CD8-positive, alpha-beta memory T cell (primary cell): Measurements from ENCODE around the gene FHIP1B. TPM values are rescaled to one million over a fixed set of nuclear protein-coding genes. Genes with fewer than 3 reads are reported as not detected.
A peak's percentile ranks its signal among the peaks of the same experiment; 100 is the strongest.
"Not testable (repeated sequence)": the region's sequence is repeated elsewhere in the genome, so short reads cannot be mapped to it uniquely, and the experiment has no call there.

Experiments used
- CTCF ChIA-PET: fragments of 350-600 bp; sonication (Branson Sonifier 250); formaldehyde crosslinking; loops from one replicate; lab custom pipeline; 2021; ENCODE audit warnings: antibody characterized with exemption; lab: Charles Lee
- POLR2A ChIA-PET: fragments of 350-600 bp; sonication (Branson Sonifier 250); formaldehyde crosslinking; loops from one replicate; lab custom pipeline; 2021; ENCODE audit warnings: antibody characterized with exemption; lab: Charles Lee
- DNase-seq, 5 donors: peaks; one replicate each; pipeline versions ENCODE4 v3.0.0 to v3.0.0-alpha.2; 2020 to 2022; ENCODE audit warnings: mixed read lengths in 1 of 5
- H3K27ac ChIP-seq: one replicate; pipeline ENCODE4 v1.7.0; 2013; ENCODE audit warnings: low read depth, mild to moderate bottlenecking, low read length, moderate library complexity
- H3K27me3 ChIP-seq: 2 replicates; pipeline ENCODE4 v1.7.0; 2013; ENCODE audit warnings: low read length, mild to moderate bottlenecking; ENCODE audit not compliant: insufficient read depth, poor library complexity, severe bottlenecking
- H3K36me3 ChIP-seq: 2 replicates; pipeline ENCODE4 v1.7.0; 2013; ENCODE audit warnings: mild to moderate bottlenecking, low read length, moderate library complexity; ENCODE audit not compliant: insufficient read depth
- H3K4me1 ChIP-seq: 2 replicates; pipeline ENCODE4 v1.7.0; 2013; ENCODE audit warnings: mild to moderate bottlenecking, low read length, moderate library complexity; ENCODE audit not compliant: insufficient read depth
- H3K4me3 ChIP-seq: 2 replicates; pipeline ENCODE4 v1.7.0; 2013; ENCODE audit warnings: mild to moderate bottlenecking, low read length
- H3K9me3 ChIP-seq: 2 replicates; pipeline ENCODE4 v1.7.0; 2013; ENCODE audit warnings: mild to moderate bottlenecking, low read length
- H3K27ac Mint-ChIP-seq, 8 donors: one replicate each; pipeline ENCODE4 v1.8.0; 2020 to 2021; ENCODE audit warnings: mixed read lengths in 8 of 8, mild to moderate bottlenecking in 6 of 8, inconsistent platforms in 3 of 8, moderate library complexity in 3 of 8
- H3K27me3 Mint-ChIP-seq, 2 donors: one replicate each; pipeline ENCODE4 v1.8.0; 2020 to 2021; ENCODE audit warnings: mixed read lengths in 2 of 2, mild to moderate bottlenecking in 1 of 2, moderate library complexity in 1 of 2
- H3K36me3 Mint-ChIP-seq, 3 donors: one replicate each; pipeline ENCODE4 v1.8.0; 2020 to 2021; ENCODE audit warnings: mixed read lengths in 3 of 3, inconsistent platforms in 1 of 3, mild to moderate bottlenecking in 1 of 3
- H3K4me1 Mint-ChIP-seq, 3 donors: one replicate each; pipeline ENCODE4 v1.8.0; 2020 to 2021; ENCODE audit warnings: mixed read lengths in 3 of 3, inconsistent platforms in 1 of 3, mild to moderate bottlenecking in 1 of 3
- H3K4me3 Mint-ChIP-seq, 7 donors: one replicate each; pipeline ENCODE4 v1.8.0; 2020 to 2021; ENCODE audit warnings: mixed read lengths in 7 of 7, mild to moderate bottlenecking in 6 of 7, moderate library complexity in 4 of 7, inconsistent platforms in 2 of 7
- H3K9me3 Mint-ChIP-seq, 5 donors: one replicate each; pipeline ENCODE4 v1.8.0; 2020 to 2022; ENCODE audit warnings: mixed read lengths in 5 of 5, mild to moderate bottlenecking in 3 of 5, moderate library complexity in 2 of 5, inconsistent platforms in 1 of 5
- polyA plus RNA-seq: library from polyadenylated mRNA; unstranded; fragments of 300-500 nt; fragmentation: Illumina TruSeq; gene quantifications from one replicate; pipeline ENCODE4 v1.2.3, GENCODE V29; 2021
- total RNA-seq, 2 experiments: library from RNA; stranded (reverse); gene quantifications; one replicate each; pipeline ENCODE4 v1.2.3, GENCODE V29; 2021

The FHIP1B gene
- total and polyA plus RNA-seq, 3 experiments from 2014 or later = 16.4 to 20.6 (median 20.2) TPM

DNA sequence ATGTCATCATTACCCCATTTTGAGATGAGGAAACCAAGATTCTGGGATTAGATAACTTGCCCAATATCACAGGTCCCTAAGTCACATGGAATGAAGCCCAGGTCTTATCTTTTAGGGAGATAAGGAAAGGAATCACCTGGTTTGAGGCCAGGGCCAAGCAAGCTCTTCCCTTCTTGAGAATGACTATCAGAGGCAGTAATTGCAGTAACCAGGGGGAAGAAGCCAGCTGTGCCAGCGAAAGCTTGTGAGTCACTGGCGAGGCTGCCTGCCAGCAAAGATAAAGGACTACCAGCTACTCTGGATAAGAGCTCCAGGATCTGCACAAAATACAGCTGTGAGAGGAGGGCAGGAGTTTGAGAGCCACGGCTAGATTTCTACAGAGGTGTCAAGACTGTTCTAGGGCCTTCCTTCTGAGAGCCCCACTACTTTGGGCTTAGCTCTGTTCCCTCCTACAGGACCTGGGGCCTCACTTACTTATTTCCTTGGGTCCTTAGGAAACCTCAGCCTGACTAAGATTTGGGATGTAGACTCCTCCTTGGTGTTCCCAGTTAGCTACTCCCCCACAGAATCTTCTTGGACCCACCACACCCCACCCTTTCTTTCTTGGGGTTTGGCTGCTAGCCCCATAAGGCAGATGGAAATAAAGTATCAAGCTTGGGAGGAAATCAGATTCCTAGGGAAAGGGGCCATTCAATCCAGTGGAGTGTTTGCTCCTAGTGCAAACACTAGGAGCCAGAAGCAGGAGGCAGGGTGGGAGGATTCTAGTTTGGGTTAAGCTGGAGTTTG, 15.5 kb upstream of the FHIP1B start:
- ChIA-PET CTCF (interaction anchor here (0.8 to 4.2 kb wide), 8 partner anchors 10 to 191 kb away, joined by 3 to 24 read pairs (median 6); partner anchors contain the start of genes CCKBR, FHIP1B and HPX), POLR2A (no interaction called here)
- Histone ChIP-seq H3K9me3 (no peaks in the 10 kb centered on the region), H3K27ac (no peak overlapping the region), H3K27me3 (peaks cover under 1% of the 10 kb centered on the region), H3K4me1 (no peaks in the 10 kb centered on the region), H3K4me3 (no peak overlapping the region), H3K36me3 (no peaks in the 10 kb centered on the region)
- peaks cover 4 to 13% of the 10 kb centered on the region in 2 donors for H3K27me3 Mint-ChIP-seq
- H3K4me1 Mint-ChIP-seq = no peaks in the 10 kb centered on the region
- H3K9me3 Mint-ChIP-seq = peaks cover 0 to 3% (median 0%) of the 10 kb centered on the region in 5 donors
- peaks cover 0 to 3% (median 1%) of the 10 kb centered on the region in 3 donors for H3K36me3 Mint-ChIP-seq
- no peak overlapping the region for H3K4me3 Mint-ChIP-seq
- H3K27ac Mint-ChIP-seq = no peak overlapping the region
- no peak for DNase-seq

DNA sequence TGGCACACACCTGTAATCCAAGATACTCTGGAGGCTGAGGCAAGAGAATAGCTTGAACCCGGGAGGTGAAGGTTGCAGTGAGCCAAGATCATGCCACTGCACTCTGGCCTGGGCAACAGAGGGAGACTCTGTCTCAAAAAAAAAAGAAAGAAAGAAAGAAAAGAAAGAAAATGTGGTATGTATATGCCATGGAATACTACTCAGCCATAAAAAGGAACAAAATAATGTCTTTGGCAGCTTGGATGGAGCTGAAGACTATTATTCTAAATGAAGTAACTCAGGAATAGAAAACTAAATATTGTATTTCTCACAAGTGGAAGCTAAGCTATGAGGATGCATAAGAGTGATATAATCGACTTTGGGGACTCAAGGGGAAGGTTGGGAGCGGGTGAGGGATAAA, 14.5 kb upstream of the FHIP1B start:
- not testable (repeated sequence) for H3K4me3 Mint-ChIP-seq

DNA sequence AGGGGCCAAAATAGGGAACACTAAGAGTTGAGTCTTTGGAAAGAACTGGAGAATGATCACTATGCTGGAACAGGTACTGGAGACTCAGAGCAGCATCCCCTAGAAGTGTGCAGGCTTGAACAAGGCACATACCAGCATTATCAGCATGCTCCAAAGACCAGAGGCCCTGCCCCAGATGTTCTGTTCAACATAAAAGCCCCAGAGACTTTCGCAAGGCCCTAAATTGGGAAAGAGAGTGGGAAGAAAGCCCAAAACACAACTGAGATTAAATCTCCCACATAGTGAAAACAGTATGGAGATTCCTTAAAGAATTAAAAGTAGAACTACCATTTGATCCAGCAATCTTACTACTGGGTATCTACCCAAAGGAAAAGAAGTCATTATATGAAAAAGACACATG, 13.8 kb upstream of the FHIP1B start:
- Histone ChIP-seq H3K4me3 (no peak overlapping the region), H3K9me3 (no peaks in the 10 kb centered on the region), H3K36me3 (no peaks in the 10 kb centered on the region), H3K4me1 (no peaks in the 10 kb centered on the region), H3K27me3 (peaks cover 4% of the 10 kb centered on the region), H3K27ac (no peak overlapping the region)
- peaks cover 16 to 19% of the 10 kb centered on the region in 2 donors for H3K27me3 Mint-ChIP-seq
- POLR2A ChIA-PET = no interaction called here
- peaks cover 0 to 3% (median 0%) of the 10 kb centered on the region in 5 donors for H3K9me3 Mint-ChIP-seq
- DNase-seq = no peak
- H3K4me3 Mint-ChIP-seq = no peak overlapping the region
- CTCF ChIA-PET = interaction anchor here (4.2 kb wide), 1 partner anchor 105 kb away, joined by 24 read pairs; no protein-coding TSS in a partner anchor
- no peaks in the 10 kb centered on the region for H3K4me1 Mint-ChIP-seq
- peaks cover 0 to 3% (median 1%) of the 10 kb centered on the region in 3 donors for H3K36me3 Mint-ChIP-seq
- no peak overlapping the region for H3K27ac Mint-ChIP-seq

More for the DNA sequence above, 14.5 kb upstream of the FHIP1B start:
- H3K4me1 ChIP-seq, DNase-seq, H3K27ac Mint-ChIP-seq, H3K27ac ChIP-seq, POLR2A ChIA-PET, H3K36me3 ChIP-seq, H3K9me3 Mint-ChIP-seq, H3K4me3 ChIP-seq, H3K36me3 Mint-ChIP-seq, H3K27me3 ChIP-seq, H3K9me3 ChIP-seq, H3K4me1 Mint-ChIP-seq: not testable (repeated sequence)
- CTCF ChIA-PET = interaction anchor here (4.2 kb wide), 1 partner anchor 104 kb away, joined by 24 read pairs; no protein-coding TSS in a partner anchor
- H3K27me3 Mint-ChIP-seq = peaks cover 10 to 17% of the 10 kb centered on the region in 2 donors

DNA sequence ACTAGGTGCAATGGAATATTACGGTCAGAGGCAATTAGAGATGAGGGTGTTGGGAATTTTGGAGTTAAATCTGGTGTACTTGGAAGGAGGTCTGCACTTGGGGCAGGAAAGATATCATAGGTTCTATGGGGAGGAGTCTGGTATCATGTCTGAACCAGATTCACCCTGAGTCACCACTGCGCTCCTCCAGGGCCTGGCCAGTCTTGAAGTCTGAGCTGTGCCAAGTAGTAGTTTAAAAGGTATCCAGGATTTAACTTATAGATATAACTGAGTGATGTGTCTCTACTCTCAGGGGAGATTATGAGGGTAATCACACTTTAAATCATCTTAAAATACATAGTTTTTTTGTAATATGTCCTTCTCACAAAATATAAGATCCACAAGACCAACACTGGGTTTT, 11.1 kb upstream of the FHIP1B start:
- Histone ChIP-seq H3K27ac (no peak overlapping the region), H3K9me3 (no peaks in the 10 kb centered on the region), H3K4me3 (no peak overlapping the region), H3K36me3 (no peaks in the 10 kb centered on the region), H3K4me1 (no peaks in the 10 kb centered on the region), H3K27me3 (peaks cover 4% of the 10 kb centered on the region)
- ChIA-PET POLR2A (no interaction called here), CTCF (no interaction called here)
- no peak for DNase-seq
- Mint-ChIP-seq H3K4me3 (no peak overlapping the region), H3K36me3 (peaks cover 0 to 3% (median 1%) of the 10 kb centered on the region in 3 donors), H3K27me3 (peaks cover 21 to 31% of the 10 kb centered on the region in 2 donors), H3K27ac (no peak overlapping the region), H3K9me3 (peaks cover 0 to 3% (median 0%) of the 10 kb centered on the region in 5 donors), H3K4me1 (no peaks in the 10 kb centered on the region)

DNA sequence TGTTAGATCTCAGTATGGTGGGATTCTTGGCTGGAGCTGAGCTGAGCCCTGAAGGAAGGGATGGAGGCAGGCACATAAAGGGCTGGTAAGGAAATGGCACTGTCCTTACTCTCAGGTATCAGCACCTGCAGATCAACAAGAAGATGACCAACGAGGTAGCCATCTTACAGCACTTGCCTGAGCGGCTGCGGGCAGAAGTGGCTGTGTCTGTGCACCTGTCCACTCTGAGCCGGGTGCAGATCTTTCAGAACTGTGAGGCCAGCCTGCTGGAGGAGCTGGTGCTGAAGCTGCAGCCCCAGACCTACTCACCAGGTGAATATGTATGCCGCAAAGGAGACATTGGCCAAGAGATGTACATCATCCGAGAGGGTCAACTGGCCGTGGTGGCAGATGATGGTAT, 6.9 kb upstream of the FHIP1B start:
- Histone ChIP-seq H3K4me3 (no peak overlapping the region), H3K36me3 (no peaks in the 10 kb centered on the region), H3K4me1 (no peaks in the 10 kb centered on the region), H3K27me3 (peaks cover 4% of the 10 kb centered on the region), H3K27ac (no peak overlapping the region), H3K9me3 (no peaks in the 10 kb centered on the region)
- CTCF ChIA-PET = interaction anchor here (1.5 to 2.6 kb wide), 2 partner anchors 10 to 137 kb away, joined by 4 to 10 read pairs; no protein-coding TSS in a partner anchor
- Mint-ChIP-seq H3K4me3 (peak overlapping the region in 1 of 7 donors; percentile 17), H3K27ac (no peak overlapping the region), H3K4me1 (no peaks in the 10 kb centered on the region), H3K9me3 (no peaks in the 10 kb centered on the region), H3K27me3 (peaks cover 22 to 29% of the 10 kb centered on the region in 2 donors), H3K36me3 (peaks cover 0 to 1% (median 0%) of the 10 kb centered on the region in 3 donors)
- DNase-seq = no peak
- POLR2A ChIA-PET = no interaction called here

DNA sequence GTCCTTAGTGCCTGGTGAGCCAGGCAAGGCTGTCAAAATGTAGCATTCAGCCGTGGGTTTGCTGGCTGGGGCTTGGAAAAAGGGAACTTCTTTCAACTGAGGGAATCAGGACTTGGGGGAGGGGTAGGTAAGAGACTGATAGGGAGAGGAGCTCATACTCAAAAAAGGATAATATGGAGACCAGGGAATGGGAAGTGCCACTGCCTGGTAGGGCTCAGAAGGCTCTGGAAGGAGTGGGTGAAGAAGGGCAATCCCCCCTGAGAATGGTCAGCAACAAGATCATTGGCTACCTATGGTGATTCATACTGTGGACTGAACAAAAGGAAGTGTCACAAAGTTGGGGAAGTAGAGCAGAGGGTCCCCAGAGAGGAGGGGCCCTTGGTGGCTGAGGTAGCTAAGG, 6.3 kb upstream of the FHIP1B start:
- Histone ChIP-seq H3K27ac (no peak overlapping the region), H3K36me3 (no peaks in the 10 kb centered on the region), H3K4me1 (no peaks in the 10 kb centered on the region), H3K27me3 (peaks cover 4% of the 10 kb centered on the region), H3K9me3 (no peaks in the 10 kb centered on the region), H3K4me3 (no peak overlapping the region)
- no peak overlapping the region for H3K4me3 Mint-ChIP-seq
- no peaks in the 10 kb centered on the region for H3K4me1 Mint-ChIP-seq
- peaks cover 0 to 1% (median 0%) of the 10 kb centered on the region in 3 donors for H3K36me3 Mint-ChIP-seq
- POLR2A ChIA-PET = no interaction called here
- no peak for DNase-seq
- H3K27me3 Mint-ChIP-seq = peaks cover 22 to 29% of the 10 kb centered on the region in 2 donors
- CTCF ChIA-PET = interaction anchor here (1.4 to 2.6 kb wide), 2 partner anchors 10 to 17 kb away, joined by 3 to 10 read pairs; no protein-coding TSS in a partner anchor
- H3K9me3 Mint-ChIP-seq = no peaks in the 10 kb centered on the region
- no peak overlapping the region for H3K27ac Mint-ChIP-seq

DNA sequence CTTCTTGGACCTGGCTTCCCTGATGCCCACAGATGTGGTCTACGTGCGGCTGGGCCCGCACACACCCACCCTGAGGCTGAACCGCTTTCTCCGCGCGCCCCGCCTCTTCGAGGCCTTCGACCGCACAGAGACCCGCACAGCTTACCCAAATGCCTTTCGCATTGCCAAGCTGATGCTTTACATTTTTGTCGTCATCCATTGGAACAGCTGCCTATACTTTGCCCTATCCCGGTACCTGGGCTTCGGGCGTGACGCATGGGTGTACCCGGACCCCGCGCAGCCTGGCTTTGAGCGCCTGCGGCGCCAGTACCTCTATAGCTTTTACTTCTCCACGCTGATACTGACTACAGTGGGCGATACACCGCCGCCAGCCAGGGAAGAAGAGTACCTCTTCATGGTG, 5.7 kb upstream of the FHIP1B start:
- Mint-ChIP-seq H3K36me3 (peaks cover 0 to under 1% (median 0%) of the 10 kb centered on the region in 3 donors), H3K4me3 (no peak overlapping the region), H3K27ac (no peak overlapping the region), H3K27me3 (peaks cover 18 to 29% of the 10 kb centered on the region in 2 donors), H3K4me1 (peaks cover 3 to 4% (median 4%) of the 10 kb centered on the region in 3 donors), H3K9me3 (no peaks in the 10 kb centered on the region)
- no peak for DNase-seq
- Histone ChIP-seq H3K36me3 (no peaks in the 10 kb centered on the region), H3K4me3 (no peak overlapping the region), H3K9me3 (no peaks in the 10 kb centered on the region), H3K27ac (no peak overlapping the region), H3K27me3 (peaks cover 4% of the 10 kb centered on the region), H3K4me1 (no peaks in the 10 kb centered on the region)
- CTCF ChIA-PET = interaction anchor here (1.4 kb wide), 1 partner anchor 17 kb away, joined by 3 read pairs; no protein-coding TSS in a partner anchor
- POLR2A ChIA-PET = no interaction called here

DNA sequence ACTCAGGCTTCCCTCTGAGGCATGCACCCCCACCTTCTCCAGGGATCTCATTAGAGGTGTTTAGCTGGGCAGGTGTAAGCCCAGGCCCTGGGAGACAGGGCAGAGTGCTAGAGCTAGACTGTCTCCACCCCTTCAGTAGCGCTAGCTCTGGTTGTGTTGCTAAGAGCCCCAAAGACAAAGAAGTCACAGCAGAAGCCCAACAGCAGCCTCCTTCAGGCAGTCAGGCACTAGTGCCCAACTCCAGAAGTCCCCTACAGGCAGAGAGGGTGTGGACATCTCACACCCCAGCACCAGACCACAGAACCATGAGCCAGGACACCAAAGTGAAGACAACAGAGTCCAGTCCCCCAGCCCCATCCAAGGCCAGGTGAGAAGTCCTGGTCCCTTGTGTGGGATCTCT, 4.5 kb upstream of the FHIP1B start, which contains the start of gene CNGA4:
CNGA4 (plus strand) TSS at position 188 of the 400 bp plus-strand sequence; CDS start at position 306, 118 bp downstream.
- no peaks in the 10 kb centered on the region for H3K27me3 ChIP-seq
- peaks cover 0 to 9% (median 2%) of the 10 kb centered on the region in 3 donors for H3K36me3 Mint-ChIP-seq
- no peak within 1 kb of the TSS for H3K27ac Mint-ChIP-seq
- peaks cover 11 to 15% (median 12%) of the 10 kb centered on the region in 3 donors for H3K4me1 Mint-ChIP-seq
- ChIA-PET POLR2A (no interaction called here), CTCF (no interaction called here)
- H3K9me3 Mint-ChIP-seq = no peaks in the 10 kb centered on the region
- no peak within 1 kb of the TSS for H3K4me3 Mint-ChIP-seq
- H3K9me3 ChIP-seq = no peaks in the 10 kb centered on the region
- H3K27ac ChIP-seq = no peak within 1 kb of the TSS
- H3K36me3 ChIP-seq = no peaks in the 10 kb centered on the region
- DNase-seq = no peak
- H3K27me3 Mint-ChIP-seq = peaks cover 14 to 23% of the 10 kb centered on the region in 2 donors
- peaks cover 3% of the 10 kb centered on the region for H3K4me1 ChIP-seq
- H3K4me3 ChIP-seq = no peak within 1 kb of the TSS
